SKM-1 (cell line): ENCODE measurements around the gene ALOX12.
"Not testable (repeated sequence)": the region's sequence is repeated elsewhere in the genome, so short reads cannot be mapped to it uniquely, and the experiment has no call there.

Experiments used
- DNase-seq: peaks from one replicate; lab custom pipeline; 2025; ENCODE audit not compliant: unreplicated experiment; lab: John Stamatoyannopoulos, UW

The ALOX12 gene

DNA sequence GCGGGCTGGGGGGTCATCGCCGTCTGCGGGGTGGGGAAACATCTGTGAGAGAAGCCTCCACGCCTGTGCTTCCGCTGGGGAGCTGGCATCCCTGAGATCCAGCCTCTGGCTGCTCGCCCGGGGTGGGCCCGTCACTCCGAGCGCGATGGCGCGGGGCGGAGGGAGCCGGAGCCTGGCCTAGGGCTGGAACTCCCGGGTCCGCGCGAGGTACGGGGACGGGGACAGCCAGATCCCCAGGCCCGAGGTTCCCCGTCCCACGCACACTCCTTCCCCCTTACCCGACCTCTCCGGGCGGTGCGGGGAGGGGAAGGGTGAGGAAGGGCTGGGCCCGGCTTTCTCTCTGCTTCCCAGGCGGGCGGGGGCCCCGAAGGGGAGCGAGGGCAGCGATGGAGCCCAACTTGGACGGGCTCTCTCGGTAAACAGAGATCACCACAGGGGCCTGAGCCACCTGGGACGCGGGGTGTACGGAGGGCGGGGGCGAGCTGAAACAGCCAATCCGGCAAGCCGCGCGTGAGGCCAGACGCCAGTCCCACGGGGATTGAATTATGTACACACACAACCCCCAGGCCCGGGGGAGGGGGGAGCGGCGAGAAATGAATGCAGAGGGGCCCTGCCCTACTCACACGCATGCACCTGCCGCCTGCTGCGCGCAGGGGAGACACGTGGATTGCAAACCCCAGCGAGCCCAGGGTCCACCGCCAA is 47.8 kb downstream of the ALOX12 start, which contains the start of gene SLC16A11:
Gene SLC16A11, minus strand, starts transcription at position 596 of the 702 bp plus-strand sequence. Its CDS starts 579 bp downstream, at position 17.
- no peak for DNase-seq

- DNase-seq, result no peak
These were observed 49.8 kb downstream of the ALOX12 start for GRCh38 chr17:7045492-7046126.

GRCh38 chr17:7046127-7046724 is 50.4 kb downstream of the ALOX12 start:
- DNase-seq, result no peak

DNA sequence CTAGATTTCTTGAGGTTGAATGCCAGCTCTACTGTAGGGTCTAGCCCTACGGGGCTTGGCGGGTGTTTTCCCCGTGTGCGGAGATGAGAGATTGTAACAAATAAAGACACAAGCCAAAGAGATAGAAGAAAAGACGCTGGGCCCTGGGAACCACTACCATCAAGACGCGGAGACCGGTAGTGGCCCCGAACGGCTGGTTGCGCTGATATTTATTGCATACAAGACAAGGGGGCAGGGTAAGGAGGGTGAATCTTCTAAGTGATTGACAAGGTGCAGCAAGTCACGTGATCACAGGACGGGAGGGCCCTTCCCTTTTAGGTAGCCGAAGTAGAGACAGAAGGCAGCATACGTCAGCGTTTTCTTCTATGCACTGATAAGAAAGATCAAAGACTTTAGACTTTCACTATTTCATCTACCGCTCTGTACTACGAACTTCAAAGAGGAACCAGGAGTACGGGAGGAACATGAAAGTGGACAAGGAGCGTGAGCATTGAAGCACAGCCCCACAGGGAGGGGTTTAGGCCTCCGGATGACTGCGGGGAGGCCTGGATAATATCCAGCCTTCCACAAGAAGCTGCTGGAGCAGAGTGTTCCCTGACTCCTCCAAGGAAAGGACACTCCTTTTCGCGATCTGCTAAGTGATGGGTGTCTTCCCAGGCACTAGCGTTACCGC is 51.0 kb downstream of the ALOX12 start:
- DNase-seq, result not testable (repeated sequence)

DNA sequence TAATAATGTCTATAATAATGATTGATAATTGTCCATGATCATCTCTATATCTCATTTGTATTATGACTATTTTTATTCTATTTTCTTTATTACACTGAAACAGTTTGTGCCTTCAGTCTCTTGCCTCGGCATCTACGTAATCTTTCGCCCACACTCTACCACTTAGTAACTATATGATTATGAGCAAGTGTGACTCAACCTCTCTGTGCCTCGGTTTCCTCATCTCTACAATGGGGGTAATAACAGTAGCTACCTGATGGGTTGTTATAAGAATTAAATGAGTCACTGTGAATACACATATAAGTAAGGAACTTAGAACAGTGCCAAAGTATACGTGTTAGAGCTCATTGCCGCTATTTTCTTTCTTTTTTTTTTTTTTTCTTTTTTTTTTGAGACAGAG is 51.7 kb downstream of the ALOX12 start:
- no peak for DNase-seq

- DNase-seq, result no peak
These were observed 53.1 kb downstream of the ALOX12 start for GRCh38 chr17:7048968-7049367.

DNA sequence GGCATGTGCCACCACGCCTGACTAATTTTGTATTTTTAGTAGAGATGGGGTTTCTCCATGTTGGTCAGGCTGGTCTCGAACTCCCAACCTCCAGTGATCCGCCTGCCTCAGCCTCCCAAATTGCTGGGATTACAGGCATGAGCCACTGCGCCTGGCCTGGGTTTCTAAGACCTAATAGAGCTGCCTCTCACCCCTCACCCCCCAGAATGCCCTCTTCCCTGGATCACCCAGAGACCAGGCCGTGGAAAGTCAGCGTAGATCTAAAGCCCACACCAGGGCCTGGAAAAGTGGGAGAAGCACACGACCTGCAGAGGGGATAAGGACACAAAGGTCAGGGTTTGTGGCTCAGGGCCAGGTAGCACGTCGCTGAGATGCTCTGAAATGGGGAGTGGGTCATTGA is 54.7 kb downstream of the ALOX12 start:
- not testable (repeated sequence) for DNase-seq

DNA sequence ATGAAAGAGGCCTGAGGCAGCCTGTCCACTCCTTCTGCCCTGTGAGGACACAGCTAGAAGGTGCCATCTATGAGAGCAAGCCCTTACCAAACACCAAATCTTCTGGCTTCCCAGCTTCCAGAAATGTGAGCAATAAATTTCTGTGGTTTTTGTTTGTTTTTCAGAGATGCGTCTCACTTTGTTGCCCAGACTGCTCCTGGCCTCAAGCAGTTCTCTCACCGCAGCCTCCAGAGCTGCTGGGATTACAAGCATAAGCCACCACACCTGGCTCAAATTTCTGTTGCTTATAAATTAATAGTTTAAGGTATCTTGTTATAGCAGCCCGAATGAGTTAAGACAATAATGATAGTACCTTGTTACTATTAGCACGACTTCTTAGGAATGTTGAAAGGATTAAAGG is 60.5 kb downstream of the ALOX12 start:
- no peak for DNase-seq

- DNase-seq, result no peak
These were observed 63.1 kb downstream of the ALOX12 start for GRCh38 chr17:7058831-7059447.
